Stimulated activated CD8-positive, alpha-beta memory T cell treated with anti-CD3 and anti-CD28 coated beads, Interleukin-7, amount 100 ng/mL, for 4 hours (primary cell): Measurements from ENCODE around the gene SPATA6.
A peak's percentile ranks its signal among the peaks of the same experiment; 100 is the strongest.
"Not testable (repeated sequence)": the region's sequence is repeated elsewhere in the genome, so short reads cannot be mapped to it uniquely, and the experiment has no call there.

ENCODE experiments used
- DNase-seq, 2 donors: peaks; one replicate each; pipeline ENCODE4 v3.0.0-alpha.2; 2020; ENCODE audit warnings: low read depth in 2 of 2

Gene SPATA6

DNA sequence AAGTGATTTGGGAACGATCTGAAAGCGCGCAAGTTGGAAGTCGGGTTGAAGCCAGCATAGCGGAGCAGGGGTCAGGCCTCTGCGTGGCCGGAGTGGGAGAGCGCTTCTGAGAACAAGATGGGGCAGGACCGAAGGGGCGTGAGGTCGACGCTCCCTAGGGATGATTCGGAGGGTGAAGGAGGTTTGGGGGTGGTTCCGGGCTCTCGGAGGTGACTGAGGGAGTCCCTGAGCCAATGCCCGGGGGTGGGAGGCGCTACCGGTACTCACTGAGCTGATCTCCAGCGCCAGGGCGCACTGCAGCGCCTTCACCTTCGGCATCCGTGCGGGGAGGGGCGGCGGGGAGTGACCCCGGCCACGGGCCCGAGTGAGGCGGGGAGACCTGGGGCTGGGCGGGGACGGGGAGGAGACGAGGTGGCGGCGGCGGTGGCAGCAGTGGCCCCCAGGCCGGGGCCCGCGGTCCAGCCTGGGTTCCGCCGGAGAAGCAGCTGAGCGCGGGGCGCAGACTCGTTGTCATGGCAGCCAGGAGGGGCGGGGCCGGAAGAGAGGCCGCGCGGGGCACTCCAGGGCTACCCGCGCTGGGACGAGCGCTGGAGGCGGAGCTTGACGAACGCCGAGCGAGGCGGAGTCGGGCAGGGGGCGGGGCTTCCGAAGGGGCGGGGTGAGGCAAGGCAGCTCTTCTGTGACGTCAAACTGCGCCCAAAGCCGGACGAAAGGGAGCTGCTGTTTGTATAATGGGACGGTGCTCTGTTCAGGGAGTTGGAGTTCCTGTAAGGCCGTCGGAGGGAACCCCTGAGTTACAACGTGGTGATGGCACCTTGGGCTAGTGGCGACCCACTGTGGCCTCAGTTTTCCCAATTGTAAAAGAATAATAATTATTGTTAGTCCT lies at the start of gene SPATA6:
Gene SPATA6, minus strand, starts transcription at position 514 of the 886 bp plus-strand sequence. Its CDS starts 196 bp downstream, at position 318.
- peak; percentile 87 to 90 for DNase-seq

DNA sequence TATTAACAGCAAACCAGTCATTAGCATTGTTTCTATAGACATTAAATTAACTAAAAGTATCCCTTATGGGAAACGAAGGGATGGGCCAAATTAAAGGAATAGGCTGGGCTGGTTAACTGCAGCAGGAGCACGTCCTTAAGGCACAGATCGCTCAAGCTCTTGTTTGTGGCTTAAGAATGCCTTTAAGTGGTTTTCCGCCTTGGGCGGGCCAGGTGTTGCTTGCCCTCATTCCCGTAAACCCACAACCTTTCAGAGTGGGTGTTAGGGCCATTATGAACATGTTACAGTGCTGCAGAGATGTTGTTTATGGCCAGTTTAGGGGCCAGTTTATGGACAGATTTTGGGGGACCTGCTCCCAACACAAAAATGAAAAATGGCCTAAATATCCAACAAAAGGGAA lies 47.9 kb upstream of the SPATA6 start:
- not testable (repeated sequence) for DNase-seq

DNA sequence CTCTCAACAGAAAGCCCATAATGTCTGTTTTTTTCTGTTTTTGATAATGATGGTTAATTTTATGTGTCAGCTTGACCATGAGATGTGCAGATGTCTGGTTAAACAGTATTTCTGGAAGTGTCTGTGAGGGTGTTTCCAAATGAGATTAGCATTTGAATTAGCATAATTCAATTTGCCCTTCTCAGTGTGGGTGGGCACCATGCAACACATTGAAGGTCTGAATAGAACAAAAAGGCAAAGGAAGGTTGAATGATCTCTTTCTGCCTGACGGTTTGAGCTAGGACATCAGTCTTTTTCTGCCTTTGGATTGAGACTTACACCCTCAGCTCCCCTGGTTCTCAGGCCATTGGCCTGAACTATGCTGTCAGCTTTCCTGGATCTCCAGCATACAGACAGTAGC lies 34.9 kb upstream of the SPATA6 start:
- no peak for DNase-seq

DNA sequence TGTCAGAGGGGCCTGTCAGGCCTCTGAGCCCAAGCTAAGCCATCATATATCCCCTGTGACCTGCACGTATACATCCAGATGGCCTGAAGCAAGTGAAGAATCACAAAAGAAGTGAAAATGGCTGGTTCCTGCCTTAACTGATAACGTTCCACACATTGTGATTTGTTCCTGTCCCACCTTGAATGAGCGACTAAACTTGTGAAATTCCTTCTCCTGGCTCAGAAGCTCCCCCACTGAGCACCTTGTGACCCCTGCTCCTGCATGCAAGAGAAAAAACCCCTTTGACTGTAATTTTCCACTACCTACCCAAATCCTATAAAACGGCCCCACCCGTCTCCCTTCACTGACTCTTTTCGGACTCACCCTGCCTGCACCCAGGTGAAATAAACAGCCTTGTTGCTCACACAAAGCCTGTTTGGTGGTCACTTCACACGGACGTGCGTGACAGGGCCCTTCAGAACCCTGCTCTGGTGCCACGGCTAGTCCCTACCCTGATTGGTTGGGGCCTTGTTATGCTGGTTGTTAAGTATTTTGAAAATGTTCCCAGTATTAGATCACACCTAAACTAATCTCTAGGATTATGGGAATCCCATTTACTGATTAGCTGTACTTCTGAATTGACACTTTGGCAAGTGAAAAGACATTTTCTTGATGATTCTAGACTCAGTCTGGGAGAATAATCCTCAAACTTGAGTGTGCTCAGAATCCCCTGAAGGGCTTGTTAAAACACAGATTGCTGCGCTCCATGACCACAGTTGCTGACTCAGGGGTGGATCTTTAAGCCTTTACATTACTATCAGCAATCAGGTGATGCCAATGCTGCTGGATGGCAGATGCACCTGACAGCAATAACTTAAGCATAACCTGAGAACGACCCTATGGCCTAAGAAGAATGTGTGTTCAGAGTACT lies 28.8 kb upstream of the SPATA6 start:
- no peak for DNase-seq

DNA sequence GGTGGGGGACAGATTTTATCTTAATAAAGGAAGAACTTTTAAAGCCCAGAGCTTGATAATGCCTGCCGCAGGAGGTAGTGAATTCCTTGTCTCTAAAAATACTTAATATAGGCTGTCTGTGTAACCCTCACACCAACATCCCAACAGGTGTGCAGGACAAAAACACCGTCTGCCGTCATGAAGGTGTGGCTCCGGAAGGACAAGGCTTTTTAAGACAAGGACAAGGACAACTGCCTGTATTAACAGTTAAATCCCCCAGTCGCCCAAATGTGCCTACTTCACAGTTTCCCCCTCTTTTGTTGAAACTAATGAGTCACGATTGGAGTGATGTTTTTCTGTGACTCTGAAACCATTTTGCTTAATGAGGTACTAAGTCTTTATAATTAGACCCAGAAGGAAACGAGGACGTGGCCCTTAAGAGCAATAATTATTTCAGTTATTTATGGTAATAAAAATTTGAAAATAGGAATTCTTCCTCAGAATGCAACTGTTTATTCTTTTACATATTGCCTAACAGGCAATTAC lies 27.3 kb upstream of the SPATA6 start:
- DNase-seq, result no peak

DNA sequence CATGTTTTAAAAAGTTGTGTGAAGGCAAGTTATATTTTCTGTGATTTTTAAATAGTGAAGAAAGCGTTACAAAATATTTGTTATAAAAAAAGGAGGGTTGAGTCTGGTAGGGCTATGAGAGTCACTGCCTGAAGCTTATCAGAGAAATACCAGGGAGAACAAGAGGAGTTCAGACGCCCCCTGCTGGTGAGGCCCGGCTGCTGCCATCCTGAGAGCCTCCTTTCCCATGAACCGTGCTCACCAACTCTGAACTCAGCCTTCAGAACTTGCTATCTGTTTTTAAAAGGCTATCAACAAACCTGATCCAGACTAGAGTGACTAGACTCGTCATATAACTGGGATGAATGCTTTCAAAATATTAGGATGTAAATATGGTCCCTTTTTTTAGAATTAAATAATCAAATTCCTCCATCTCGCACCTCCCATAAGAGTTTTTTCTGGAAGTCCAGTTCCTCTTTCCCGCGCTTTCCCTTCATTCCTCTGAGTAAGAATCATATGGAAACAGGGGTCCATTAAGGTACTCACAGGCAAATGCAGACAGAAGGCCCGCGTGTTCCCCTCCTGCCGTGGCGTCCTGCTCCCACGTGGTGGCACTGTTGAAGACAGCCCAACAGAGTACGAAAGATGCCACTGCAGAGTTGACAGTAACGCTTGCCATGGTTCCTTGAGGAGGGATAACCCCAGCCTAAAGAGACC lies 26.2 kb upstream of the SPATA6 start:
- peak; percentile 33 to 38 for DNase-seq

DNA sequence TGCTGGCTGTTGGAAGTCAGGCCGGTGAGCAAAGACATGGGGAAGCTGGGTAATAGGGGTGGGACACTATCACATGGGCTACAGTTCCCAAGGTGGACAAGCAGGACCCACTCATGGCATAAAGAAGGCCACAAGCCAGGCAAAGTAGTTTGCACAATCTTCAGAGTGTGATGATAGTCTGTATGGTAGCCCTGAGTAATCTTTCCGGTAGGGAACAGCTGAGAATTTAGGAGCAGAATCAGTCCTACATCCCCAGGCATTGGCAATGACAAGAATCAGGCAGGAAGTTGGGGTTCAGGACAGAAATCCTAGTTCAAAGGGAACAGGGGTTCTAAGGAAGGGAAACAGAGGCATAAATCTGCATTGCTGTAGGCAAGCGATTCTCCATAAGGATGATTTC lies 23.9 kb upstream of the SPATA6 start:
- no peak for DNase-seq

DNA sequence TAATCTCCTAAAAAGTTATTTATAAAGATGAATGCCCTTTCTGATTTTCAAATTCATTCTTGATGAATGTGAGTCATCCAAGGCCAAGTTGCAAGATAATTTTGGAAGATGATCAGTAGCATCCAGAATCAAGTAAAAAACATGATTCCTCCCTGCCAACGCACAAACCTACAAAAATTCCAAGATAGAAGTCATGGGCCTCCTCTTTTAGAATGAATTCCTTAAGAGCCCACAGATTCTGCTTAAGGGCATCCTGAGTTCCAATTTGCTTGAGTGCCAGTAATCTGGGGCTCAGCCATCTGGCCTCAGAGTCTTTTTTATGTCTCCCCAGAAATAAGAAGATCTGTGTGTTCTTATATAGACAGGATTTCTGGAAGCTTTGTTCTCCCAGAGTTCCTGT lies 23.2 kb upstream of the SPATA6 start:
- no peak for DNase-seq

DNA sequence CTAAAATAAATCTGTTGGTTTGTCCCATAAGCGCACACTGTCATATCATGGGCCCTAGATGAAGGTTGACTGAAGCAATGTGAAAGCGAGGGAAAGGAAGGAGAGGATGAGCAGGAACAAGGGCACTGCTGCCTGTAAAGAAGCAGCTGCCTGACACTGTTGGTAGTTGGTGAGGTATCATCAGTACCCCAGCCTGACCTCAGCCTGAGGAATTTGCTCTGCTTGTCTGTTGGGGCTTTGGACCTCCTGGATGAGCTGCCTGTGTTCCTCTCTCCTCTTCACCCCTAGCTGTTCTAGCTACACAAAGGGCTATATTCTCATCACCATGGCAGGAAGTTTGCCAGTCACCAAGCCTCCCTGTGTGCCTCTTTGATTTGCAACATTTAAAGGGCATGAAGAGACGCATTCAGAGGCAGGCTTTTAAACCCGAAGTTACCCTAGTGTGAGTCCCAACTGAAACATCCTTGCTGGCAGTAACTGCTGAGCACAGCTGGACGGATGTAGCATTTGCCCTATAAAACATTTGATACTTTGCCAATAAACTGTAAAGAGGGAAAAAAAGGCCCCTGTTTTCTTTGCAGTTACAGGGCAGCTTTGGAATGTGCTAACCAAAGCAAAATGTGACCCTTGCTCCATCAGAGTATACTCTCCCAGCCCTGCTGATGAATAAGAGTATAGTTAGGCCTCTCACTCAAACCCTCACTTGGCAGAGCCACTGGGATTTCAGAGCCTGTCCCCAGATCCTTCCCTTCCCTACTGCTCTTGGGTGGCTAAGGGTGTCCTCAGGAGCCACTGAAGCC lies 22.2 kb upstream of the SPATA6 start:
- no peak for DNase-seq

DNA sequence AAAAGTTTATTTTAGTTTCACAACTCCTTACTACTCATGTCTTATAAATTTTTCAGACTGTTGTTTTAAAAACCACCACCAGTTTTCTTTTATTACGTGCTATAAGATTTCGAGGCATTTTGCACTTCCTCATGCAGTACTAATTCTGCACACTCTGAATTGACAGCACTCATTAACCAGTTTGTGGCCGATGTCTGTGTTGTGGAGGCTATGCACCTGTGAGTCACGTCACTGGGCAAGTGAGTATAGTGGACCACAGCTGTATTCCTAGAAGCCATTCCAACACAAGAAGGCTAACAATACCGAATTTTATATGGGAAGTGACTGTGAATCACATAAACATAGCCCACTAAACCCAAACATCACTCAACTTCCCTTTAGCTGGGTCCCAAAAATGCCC lies 21.0 kb upstream of the SPATA6 start:
- DNase-seq, result no peak

DNA sequence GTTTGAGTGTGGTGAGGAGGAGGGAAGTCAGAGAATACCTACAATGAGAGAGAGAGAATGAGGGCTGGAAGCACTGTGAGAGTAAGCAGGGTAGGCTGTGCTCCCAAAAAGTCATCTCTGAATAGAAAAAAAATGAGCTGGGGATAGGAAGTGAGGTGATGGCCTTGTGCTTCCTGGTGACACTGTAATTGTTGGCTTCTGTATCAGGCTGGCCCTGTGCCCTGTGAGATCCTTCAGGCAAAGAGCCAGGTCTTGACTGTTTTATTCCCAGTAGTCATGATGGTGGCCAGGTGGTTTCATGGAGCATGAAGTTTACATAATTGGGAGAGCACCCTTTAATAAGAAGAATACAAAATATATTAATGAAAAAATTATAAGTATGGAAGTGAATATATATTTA lies 20.4 kb upstream of the SPATA6 start:
- DNase-seq, result no peak

DNA sequence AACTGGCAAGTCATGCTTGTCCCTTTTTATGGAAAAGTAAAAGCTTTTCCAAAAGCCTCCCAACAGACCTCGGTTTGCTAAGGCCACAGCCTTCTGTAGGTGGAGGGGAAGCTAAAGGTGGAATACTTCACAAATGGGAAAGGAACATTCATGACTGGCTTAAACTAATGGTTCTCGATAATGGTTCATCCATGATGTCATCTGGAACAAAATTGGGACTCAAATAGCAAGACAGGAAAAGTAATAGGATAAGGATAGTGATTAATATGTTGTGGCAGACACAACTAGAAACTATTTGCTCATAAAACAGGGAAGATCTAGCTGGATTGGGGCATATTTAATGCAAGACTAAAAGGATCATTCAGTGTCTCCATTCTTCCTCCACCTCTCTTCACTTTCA lies 16.7 kb upstream of the SPATA6 start:
- no peak for DNase-seq

DNA sequence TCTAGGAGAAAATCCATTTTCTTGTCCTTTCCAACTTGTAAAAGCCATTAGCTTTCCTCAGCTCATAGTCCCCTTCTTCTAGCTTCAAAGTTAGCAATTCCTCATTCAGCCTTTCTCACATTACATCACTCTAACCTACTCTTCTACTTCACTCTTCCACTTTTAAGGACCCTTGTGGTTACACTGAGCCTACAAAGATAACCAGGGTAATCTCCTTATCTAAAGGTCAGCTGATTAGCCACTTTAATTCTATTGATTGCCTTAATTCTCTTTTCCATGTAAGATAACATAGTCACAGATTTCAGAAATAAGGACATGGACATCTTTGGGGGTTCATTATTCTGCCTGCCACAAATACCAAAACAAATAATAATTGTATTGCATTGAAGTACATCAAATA lies 8.5 kb upstream of the SPATA6 start:
- DNase-seq, result no peak

DNA sequence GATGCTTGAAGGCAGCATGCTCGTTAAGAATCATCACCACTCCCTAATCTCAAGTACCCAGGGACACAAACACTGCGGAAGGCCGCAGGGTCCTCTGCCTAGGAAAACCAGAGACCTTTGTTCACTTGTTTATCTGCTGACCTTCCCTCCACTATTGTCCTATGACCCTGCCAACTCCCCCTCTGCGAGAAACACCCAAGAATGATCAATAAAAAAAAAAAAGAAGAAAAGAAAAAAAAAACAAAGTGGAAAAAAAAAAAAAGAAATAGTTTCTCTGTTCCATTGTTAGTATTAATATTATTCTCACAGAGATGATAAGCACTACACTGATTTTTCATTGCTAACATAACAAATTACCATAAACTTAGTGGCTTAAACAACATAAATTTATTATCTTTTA lies 8.0 kb upstream of the SPATA6 start:
- not testable (repeated sequence) for DNase-seq

DNA sequence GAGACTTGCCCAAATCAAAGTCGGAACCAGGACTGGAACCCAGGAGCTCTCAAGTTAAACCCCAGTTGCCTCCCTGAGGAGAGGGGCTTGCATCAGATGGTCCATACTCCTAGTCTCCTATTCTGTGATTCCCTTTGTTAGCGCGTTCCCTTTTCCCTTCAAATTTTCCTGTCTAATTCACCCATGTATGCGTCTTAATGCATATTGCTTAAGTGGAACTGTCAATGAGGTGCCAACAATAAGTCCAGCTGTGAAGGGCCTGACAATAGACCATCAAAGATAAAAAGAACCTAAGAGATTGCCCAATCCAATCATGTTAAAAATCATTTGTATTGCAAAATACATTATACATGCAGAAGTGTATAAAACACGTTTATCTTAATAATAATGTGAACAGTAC lies 634 bp upstream of the SPATA6 start:
- no peak for DNase-seq

DNA sequence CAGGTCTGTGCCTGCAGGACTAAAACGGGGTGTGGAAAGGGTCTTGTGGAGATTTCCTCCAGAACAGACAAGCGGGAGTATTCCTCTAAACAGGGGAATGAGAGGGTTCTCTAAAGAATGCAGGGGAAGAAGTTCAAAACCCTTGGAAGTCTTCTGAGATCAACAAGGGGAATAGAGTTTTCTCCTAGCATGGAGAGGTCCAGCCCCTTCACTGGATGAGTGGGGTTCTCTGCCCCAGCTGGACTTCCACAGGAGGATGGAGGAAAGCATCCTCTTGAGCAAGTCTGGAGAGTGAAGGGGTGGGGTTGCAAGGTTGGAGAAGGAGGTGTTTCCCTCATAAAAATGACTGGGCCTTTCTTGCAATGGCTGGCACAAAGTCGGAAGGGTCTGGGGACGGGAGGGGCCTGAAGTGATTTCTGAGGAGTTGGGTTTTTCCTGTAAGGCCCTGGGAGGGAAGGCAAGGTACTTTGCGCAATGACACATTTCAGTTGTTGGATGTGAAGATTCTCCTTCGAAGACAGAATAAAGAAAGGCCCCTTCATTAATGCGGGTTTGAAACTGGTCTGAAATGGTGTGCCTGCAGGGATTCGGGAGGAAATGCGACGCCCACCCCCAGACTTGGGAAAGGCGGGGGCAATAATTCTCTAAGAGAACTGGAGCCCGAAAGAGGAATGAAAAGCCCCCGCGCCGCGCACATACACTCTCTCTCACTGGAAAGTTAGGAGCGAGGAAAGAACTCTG lies 884 bp downstream of the SPATA6 start:
- DNase-seq, result no peak

DNA sequence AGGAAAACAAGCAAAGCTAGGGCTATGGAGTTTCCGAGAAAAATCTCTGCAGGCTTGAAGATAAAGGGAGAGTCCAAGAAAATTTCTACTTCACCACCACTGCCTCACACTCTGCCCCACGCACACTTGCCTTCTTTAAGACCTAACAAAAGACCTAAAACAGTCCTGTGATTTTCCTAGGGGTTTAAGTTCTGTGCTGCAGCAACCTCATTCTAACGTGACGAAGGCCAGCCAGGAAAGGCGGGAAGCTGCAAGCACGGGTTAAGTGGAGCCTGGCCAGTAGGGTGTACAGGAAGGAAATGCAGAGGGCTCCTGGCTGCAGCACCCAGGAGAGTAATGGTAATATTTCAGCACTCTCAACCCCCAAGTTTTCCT lies 1.5 kb downstream of the SPATA6 start:
- no peak for DNase-seq

DNA sequence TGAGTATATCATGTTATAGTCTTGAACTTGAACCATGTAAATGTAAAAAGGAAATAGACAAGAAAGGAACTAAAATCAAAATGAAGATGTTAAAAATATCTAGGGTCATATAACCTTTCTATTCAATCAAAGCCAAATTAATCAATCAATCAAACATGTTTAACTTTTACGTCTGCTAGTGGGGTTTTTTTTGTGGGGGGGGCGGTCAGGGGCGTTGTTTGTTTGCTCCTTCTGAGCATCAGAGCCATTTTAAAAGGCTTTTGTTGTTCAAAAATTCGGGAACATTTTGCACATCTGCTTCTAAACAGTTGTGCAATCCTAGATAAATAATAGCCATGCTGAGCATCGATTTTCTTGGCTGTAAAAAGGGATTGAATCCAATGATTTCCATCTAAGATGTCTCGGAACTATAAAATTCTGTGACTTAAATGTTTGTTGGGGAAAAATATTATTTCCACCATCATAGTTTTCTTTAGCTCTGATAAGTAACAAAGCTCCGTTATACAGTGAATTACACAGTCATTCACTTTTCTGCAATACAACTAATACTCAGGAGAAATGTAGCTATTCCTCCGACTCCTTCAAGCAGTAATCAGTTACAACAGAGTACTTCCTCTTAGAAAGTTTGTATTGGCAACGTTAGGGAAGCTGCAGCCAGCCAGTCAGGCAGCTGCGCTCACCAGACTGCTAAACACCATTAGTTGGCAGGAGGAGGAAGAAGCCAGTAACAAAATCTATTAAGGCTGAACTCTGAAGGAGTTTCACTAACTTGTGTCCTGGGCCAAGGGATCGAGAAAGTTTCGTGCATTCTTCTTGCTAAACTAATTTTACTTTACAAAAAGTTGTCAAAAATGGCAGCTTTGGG lies 2.2 kb downstream of the SPATA6 start:
- DNase-seq, result no peak

DNA sequence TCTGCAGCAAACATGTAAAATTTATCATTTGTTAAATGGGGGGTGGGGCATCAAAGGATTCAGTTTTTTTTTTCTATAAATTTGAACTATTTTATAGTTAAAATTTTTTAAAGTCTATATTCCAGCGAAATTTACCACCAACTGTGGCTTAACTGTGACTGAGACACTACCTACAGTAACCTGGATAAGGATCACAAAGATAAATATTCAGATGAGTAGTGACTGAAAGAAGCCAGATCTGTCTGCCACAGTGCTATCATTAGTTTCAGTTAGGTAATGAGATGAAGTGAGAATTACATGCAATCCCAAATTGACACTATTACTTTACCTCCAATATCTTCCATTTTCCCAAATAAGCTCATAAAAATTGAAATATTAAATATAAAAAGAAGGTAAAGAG lies 5.4 kb downstream of the SPATA6 start:
- DNase-seq, result no peak
